Lung microvascular endothelial cell (primary cell): ENCODE measurements around the gene TMEM97. TPM values are rescaled to one million over a fixed set of nuclear protein-coding genes. Genes with fewer than 3 reads are reported as not detected.

Source experiments
- DNase-seq, 2 donors: peaks; one replicate each; pipeline versions ENCODE4 v3.0.0 to v3.0.0-alpha.2; 2010; ENCODE audit warnings: low read depth in 2 of 2
- total RNA-seq: library from RNA; depleted of rRNA; stranded (reverse); fragments of >200 nt; gene quantifications from 2 replicates; pipeline ENCODE4 v1.2.1, GENCODE V29; 2014

The TMEM97 gene
- total RNA-seq, 1 donor from 2014 or later: 10.3 TPM

DNA sequence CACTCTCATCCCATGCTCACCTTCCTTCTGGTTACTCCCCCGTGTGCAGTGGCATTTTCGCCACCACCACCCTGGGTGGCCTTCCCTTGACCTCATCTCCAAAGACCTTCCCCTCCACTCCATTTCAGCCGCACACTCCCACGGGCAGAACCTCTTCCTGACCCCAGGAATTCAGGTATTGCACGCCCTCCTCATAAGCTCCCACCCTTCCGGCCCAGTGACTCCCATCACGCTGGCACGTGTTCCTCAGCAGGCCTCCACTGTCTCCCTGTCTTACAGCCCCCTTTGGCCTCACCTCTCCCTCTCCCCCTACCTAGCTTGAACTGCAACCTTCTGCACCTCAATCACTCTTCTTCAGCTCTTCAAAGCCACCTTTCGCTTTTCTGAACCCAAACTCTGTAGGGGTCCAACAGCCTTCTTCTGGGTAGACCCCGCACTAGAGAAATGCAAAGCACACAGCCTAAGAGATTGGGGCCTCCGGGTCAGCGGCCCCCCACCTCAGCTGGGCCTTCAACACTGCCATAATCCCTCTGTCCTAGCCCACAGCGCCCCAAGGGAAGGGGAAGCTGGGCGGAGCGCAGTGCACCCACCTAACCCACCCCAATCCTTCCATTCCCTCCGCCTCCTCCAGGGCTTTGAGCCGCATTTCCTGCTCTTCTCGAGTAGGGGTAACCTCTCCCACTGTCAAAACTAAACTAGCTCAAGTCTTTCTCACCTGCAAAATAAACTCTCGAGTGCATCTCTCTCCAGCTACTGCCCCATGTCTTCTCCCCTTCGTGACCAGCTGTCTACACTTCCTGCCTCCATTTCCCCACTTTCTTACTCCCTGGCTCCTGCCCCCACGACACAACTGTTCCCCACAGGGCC is 1.7 kb upstream of the TMEM97 start:
- no peak for DNase-seq

DNA sequence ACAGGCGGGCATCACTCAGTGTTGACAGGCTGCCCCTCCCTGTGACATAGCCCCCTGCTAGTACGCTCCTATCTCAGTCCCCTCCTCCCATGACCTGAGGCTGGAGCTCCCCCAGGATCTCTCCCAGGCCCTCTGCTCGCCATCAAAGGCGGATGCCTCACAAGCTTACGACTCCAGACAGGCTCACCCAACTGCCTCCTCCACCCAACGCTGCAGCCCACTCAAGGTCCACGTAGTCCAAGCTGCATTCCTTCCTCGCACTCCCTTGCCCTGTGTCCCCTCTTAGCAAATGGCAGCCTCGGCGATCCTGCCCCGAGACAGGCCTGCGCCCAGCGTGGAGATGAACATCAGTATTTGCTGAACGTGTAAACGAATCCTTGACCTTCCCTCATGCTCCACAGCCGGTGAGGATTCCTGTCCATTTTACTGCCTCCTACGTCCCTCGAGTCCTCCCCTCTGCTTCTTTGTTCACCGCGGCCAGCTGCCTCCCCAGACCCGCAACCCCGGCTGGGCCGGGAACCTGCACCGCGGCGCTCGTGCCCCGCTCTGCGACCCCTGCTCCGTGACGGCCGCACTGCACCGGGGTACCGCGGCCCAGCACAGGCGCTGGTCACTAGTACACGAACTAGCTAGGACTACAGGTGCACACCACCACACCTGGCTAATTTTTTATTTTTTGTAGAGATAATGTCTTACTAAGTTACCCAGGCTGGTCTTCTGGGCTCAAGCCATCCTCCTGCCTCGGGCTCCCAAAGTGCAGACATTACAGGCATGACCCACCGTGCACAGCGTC is 838 bp upstream of the TMEM97 start:
- no peak for DNase-seq

DNA sequence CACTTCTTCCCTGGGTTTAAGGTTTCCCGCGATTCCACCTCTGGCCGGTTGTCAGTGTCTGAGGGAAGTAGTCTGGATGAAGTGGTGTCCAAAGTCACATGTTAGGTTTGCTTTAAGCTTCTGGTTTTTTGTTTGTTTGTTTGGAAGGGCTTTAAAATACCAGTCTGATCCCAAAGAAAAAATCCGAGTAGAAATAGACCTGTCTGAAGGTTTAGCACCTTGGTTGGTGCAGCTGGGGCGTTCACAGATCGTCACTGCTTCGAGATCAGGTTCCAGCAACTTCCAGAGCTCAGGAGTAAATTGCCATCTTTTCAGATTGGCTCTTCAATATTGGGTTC is 567 bp downstream of the TMEM97 start:
- DNase-seq: no peak

DNA sequence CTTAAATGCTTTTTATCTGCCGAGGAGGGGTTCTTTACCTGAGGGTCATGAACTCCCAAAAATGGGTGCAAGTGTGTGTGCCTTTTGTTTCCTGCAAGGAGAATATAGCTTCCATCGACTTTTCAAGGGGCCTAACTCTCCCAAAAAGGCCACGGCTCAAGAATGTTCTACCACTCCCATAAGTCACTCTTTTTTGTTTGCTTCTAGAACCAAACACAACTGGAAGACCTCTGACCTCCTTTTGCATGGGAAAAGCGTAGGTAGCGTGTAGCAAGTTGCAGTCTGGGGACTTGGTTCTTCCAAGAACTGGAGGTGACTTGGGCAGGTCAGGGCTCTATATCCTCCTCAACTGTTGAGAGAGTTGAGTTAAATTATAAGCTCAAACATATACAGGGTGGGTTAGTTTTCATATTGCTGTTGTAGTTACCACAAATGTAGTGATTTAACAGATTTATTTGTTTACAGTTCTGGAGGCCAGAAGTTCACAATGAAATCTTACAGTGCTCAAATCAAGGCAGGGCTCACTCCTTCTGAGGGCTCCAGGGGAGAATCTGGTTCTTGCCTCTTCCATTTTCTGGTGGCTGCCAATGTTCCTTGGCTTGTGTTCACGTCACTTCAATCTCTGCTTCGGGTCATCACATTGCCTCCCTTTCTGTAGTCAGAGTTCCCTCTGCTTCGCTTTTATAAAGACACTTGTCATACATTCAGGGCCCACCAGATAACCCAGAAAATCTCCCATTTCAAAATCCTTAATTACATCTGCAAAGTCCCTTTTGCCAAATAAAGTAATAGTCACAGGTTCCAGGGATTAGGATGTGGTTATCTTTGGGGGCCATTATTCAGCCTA is 1.4 kb downstream of the TMEM97 start:
- no peak for DNase-seq

DNA sequence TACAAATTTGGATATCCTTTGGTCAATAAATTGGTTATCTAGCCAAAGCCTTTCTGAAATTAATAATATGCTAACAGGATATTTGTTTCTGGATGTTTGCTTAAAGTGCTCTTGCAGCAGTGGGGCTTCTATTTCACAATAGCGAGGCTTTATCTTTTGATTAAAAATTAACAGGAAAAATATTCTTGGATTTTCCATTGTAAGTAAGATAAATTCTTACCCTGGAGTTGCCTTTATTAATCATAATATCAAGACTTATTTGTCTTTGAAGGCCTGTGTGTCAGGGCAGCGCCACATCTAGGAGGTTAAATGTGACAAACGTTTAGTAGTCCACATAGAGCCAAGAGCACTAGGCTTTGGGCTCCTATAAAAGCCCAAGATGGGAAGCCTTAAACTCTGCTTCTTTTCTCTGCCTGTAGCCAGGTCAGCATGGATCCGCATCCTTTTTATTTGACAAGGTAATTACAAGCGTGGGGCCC is 5.3 kb downstream of the TMEM97 start:
- no peak for DNase-seq

DNA sequence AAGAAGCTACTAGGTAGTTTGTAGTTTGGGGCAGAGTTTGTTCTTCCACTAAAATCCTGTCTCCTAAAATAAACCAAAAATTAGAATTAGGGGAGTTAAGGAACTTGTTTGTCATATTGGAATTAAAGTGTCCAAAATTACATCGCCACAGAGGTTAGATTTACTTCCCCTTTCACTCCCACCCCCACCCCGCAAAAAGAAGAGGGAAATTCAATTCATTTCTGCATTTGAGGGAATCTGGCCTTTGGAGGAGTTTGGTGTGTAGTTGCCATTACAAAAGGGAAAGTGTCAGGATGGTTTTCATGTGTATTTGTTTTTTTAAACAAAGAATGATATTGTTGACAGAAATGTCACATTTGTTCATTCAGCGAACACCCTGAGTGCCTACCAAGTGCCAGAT is 5.8 kb downstream of the TMEM97 start:
- DNase-seq: no peak

DNA sequence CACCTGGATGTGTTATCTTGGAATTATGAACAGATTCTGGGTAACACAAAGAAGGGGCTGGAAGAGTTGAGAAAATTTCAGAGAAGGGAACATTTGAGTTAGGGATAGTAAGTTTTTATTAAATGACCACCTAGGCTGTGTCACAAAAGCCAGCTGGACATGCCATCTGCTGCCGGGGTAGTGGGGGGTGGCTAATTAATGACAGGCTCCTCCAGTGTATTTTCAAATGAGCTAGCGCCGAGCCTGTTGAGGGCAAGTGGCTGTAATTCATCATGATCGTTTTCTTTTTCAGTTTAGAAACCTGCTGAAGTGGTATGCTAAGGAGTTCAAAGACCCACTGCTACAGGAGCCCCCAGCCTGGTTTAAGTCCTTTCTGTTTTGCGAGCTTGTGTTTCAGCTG is 6.2 kb downstream of the TMEM97 start:
- DNase-seq: no peak

DNA sequence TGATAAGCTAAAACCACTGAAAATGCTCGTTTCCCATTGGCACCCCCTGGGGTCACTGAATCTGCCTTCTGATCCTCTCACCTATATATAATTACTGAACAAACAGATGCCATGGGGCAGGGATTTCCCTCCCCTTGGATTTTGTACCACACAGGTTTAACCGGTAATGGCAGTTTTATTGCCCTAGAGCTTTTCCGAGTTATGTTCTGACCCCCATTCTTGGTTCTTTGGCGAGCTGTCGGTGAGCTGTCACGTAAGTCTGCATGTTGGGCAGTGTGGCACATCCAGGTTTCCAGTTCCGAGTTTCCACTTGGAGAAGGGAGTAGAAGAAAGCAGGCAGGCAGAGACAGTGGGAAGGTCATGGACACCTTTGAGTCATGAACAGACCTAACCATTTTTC is 7.1 kb downstream of the TMEM97 start:
- no peak for DNase-seq

DNA sequence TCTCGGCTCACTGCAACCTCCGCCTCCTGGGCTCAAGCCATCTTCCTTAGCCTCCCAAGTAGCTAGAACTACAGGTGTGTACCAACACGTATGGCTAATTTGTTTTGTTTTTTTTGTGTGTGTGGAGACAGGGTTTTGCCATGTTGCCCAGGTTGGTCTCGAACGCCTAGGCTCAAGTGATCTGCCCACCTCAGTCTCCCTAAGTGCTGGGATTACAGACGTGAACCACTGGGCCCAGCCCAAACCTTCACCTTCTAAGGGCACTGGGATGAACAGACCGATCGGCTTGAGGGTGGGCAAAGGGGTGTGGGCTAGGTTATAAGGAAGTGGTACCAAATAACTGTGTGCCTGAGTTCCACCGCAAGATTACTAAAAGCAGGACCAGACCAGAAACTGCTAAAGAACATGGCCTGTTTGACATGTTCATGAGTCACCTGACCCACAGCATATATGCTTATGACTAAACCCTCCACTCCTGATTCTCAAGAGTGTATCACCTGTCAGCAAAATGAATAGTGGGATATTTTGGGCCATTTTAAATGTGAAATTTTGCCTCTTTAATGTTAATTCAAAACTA is 8.1 kb downstream of the TMEM97 start:
- DNase-seq: no peak

DNA sequence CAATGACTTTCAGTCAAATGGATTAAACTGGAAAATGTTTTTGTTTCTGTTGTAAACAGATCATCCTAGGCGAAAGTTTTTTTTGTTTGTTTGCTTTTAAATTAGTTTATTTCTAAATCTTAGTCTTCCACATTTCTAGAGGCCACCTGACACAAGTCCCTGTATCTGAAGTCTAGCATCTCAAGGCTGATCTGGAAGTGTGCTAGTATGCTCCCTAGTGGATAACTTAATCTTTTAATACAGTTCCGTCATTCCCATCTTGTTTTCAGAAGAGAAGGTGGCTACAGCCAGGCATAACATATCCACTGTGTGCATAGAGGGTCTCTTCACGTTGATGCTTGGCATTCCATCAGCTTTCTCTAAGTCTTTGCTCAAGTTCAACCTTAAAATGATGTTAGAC is 8.7 kb downstream of the TMEM97 start:
- no peak for DNase-seq

DNA sequence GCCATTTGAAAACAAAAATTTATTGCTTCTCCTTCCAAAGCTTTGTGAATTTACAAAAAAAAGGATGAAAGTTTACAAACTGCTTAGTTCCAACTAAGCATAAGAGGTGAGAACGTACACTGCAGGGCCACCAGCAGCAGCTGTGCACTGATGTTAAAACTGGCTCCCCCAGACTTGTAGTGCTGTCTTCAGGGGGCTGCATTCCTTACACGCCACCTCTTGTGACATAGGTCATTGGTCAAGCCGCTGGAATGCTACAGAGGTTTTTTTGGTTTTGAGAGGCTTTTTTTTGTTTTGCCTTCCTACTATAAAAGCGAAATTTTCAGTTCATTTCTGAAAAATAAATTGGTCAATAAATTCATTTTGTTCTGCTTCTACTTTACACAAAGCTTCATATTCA is 9.3 kb downstream of the TMEM97 start:
- DNase-seq: no peak

DNA sequence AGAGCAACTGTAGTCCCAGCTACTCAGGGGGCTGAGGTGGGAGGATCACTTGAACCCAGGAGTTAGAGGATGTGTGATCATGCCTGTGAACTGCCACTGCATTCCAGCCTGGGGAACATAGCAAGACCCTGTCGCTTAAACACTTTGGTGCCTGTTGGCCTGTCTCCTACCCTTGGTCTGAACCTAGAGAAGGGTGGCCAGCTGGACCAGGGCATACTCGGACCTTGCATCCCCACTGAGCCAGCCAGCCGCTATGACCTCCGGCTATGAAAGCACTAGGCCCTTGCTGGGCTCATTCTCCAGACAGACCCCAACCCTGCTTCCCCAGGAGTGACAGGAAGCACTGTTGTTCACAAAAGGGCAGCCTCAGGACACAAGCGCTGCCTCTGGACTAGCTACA is 11.7 kb downstream of the TMEM97 start:
- no peak for DNase-seq

DNA sequence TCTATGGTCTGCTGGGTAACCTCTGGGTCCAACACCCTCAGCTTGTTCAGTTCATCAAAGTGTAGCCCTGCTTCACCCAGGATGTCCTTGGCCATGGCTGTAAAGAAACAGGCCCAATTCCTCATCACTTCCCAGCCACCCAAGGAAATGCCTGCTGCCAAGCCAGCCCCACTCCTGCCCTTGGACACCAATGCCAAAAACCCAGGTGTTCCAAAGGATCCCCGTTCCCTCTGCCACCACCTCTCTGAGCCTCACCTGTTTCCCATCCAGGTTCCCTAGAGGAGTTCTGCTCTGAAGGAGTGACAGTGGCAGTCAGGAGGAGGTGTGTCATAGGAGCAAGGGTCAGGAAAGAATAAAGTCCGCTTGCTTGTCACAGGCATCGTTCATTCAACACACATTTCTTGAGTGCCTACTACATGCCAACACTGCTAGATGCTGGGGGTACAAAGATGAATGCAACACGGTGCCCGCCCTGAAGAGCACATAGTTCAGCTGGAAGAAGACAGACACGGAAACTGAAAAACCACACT is 13.0 kb downstream of the TMEM97 start:
- no peak for DNase-seq

DNA sequence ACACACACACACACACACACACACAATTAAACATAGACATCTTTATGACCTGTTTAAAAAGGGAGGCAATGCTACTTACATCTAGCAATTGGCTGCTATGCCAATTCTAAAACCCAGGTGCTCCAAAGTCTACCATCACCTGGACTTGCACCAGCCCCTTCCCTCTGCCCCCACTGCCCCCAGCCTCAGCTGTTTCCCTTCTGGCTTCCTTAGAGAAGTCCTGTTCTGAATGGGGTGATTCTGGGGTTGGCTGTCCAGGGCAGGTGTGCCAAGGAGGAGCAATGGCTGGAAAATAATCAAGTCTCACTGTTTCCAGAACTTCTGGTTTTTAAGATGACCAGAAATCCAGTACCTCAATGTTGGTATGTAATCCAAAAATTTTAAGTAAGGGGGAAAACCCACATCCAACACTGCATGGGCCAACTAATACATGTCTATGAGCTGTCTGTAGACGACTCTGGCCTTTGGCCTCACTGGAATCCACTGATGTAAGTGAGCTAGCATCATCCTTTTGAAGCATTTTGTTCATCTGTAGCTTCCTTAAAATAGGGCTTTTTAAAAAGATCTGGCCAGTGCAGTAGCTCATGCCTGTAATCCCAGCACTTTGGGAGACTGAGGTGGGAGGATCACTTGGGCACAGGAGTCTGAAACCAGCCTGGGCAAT is 14.2 kb downstream of the TMEM97 start:
- DNase-seq: no peak

DNA sequence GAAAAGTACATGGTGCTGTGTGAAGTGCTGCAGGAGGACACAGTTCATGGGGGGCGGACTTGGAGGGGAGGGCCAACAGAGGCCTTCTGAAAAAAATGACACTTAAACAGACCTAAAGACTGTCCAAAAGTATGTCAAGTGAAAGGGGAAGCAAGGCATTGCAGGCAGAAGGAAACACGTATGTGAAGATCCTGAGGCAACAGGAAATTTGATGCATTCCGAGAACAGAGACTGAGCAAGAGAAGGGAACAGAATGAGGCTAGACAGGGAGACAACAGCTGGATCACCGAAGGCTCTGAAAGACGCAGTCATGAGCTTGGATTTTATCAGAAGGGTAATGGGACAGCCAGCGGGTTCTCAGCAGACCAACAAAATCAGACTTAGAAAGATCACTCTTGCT is 15.2 kb downstream of the TMEM97 start:
- DNase-seq: peak in 1 of 2 donors; percentile 54

DNA sequence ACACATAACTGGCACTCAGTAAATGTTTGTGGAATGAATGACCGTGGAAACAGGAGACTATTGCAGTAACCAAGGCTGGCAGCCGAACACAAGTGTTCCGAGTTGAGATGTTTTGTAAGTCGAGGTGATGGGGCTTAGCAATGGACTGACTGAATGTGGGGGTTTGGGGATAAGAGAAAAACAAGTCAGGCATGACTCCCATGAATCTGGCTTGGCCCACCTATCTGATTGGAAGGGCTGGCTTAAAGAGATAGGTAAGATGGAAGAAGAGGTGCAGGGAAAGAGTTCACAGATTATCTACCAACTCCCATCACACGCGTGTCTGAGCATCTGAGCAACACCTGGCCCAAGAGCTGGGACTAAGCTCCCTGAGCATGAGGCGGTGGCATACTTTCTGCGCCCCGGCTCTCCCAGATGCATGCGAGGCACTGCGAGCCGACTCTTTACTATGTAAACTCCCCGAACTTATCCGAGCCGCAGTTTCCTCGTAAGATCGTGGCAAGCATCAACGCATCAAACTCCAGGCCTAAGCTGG is 15.7 kb downstream of the TMEM97 start:
- DNase-seq: no peak

DNA sequence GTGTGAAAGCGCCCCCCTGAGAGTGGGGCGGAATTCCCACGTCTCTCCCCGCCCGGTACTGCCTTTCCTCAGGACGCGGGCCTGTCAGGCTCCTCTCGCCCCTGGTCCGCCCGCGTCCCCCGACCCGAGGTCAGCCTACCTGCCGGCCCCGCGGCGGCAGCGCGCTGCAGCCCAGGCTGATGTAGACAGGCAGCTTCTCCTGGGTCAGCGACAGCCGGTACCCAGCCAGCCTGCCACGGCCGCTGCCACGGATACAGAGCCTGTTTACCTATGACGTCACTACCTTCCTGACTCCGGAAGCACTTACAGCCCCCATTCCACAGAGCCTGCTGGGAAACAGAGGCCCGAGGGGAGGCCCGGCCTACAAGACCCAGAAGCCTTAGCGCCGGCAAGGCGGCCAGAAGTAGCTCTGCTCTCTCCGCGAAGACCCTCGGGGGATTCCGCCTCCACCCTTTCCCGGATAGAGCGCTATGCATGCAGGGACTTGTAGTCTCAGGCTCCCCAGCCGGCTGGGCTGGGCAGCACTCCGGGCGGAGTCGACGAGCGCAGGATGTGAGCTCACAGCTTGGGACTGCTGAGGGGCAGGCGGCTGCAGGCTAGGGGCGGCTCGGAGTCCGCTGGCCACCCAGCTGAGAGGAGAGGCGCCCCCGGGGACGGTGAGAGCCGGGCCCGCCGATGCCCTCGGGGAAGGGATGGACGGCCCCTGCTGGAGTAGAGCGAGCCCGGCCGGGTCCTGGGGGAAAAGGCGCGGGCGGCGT is 16.4 kb downstream of the TMEM97 start, which contains the start of the genes IFT20 and TNFAIP1:
Gene IFT20 (minus strand): TSS at position 272 of the 758 bp plus-strand sequence. CDS start 3,487 bp downstream, outside the sequence.
Gene TNFAIP1 (plus strand): TSS at position 561 of the 758 bp plus-strand sequence. CDS start 3,761 bp downstream, outside the sequence.
- DNase-seq: peak; percentile 100

DNA sequence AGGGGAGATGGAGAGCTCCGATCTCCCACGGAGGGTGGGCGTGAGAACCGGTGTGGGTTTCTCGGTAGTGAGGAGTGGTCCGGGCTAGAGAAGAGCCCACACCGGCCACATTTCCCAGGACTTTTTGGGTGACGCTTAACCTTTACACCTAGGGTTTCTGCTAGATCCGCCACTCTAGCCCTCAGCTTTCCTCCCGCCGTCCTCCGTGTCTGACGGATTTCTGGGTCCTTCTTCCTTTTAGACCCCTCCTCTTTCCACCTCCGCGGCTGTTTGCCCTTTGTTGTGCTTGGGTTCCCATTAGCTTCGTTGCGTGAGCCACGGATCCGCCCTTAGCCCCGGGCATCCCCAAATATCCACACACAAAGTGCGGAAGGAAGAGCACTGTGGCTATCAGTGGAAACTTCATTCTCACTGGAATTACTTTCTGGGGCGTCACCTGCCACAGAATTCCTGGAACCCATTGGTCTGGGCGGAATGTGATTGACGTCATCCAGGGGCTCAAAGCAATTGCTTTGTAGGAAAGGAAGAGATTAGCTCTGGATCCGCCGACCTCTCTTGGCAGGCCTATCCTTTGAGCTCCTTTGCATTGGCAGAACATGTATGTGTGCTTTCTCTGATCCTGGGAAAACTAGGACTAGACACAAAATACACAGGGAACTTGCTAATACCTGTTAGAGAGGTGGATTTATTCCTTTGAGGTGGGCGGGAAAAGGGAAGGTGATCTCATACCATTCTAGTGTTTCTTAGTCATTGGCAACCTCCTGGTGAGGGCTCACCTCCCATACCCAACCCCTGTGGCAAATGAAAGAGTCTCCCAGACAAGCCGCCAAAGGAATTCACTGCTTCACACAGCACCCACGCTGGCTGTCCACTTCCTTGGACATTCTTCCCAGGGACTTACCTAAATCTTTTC is 17.2 kb downstream of the TMEM97 start:
- peak; percentile 92 to 99 for DNase-seq
